ENCODE results near the gene RPL37.

GRCh38 chr5:40798801-40799210 lies 36.2 kb downstream of the RPL37 start:
- TF ChIP-seq CTCF (IDR thresholded peaks at IDR 0.05) (peak in 1 of 4 experiments; percentile 3), POLR2AphosphoS5 (IDR thresholded peaks at IDR 0.05) (no peak), POLR2A (IDR thresholded peaks at IDR 0.05) (no peak), EP300 (IDR thresholded peaks at IDR 0.05) (no peak)
